ENCODE results near the gene RAPH1. TPM values are rescaled to one million over a fixed set of nuclear protein-coding genes. Genes with fewer than 3 reads are reported as not detected.

The RAPH1 gene
- total and polyA plus RNA-seq, 2 experiments from 2014 or later, result 5.0 to 36.2 TPM

GRCh38 chr2:203533676-203534591 is 1.2 kb downstream of the RAPH1 start:
- Mint-ChIP-seq H3K4me3 (peak overlapping the region; percentile 81), H3K27ac (no peak overlapping the region), H3K9me3 (peaks cover 9% of the 10 kb centered on the region), H3K4me1 (peaks cover 33% of the 10 kb centered on the region; the same call in 2 of the 3 replicates), H3K36me3 (ENCODE audit: low read depth) (peaks cover 5% of the 10 kb centered on the region; the same call in 1 of the 3 replicates), H3K27me3 (ENCODE audit: insufficient read depth, low read depth, poor library complexity) (peaks cover 12% of the 10 kb centered on the region)
- H3K79me2 ChIP-seq (replicated peaks; ENCODE audit: insufficient read depth), result peaks cover 50% of the 10 kb centered on the region
- peaks cover 32% of the 10 kb centered on the region for H3K4me1 ChIP-seq (ENCODE audit: insufficient read depth)
- peak overlapping the region; percentile 87 for H3K4me3 ChIP-seq
- peaks cover 25% of the 10 kb centered on the region for H4K20me1 ChIP-seq (replicated peaks; ENCODE audit: insufficient read depth)
- peaks cover 19% of the 10 kb centered on the region for H3K27me3 ChIP-seq (ENCODE audit: insufficient read depth)
- 0 out of 2 replicates have a peak, but pooled peaks cover 2% of the 10 kb centered on the region for H3K36me3 ChIP-seq (ENCODE audit: insufficient read depth)
- peaks cover 10% of the 10 kb centered on the region; the same call in 1 of the 2 replicates for H3F3A ChIP-seq (replicated peaks; ENCODE audit: low read depth)
- H3K9me2 ChIP-seq (ENCODE audit: insufficient read depth), result no peaks in the 10 kb centered on the region
- TF ChIP-seq POLR2AphosphoS5 (IDR thresholded peaks at IDR 0.05; ENCODE audit: low read depth) (no peak), NANOG (IDR thresholded peaks at IDR 0.05; ENCODE audit: borderline replicate concordance) (no peak)
- TF ChIP-seq, protein P1, sequence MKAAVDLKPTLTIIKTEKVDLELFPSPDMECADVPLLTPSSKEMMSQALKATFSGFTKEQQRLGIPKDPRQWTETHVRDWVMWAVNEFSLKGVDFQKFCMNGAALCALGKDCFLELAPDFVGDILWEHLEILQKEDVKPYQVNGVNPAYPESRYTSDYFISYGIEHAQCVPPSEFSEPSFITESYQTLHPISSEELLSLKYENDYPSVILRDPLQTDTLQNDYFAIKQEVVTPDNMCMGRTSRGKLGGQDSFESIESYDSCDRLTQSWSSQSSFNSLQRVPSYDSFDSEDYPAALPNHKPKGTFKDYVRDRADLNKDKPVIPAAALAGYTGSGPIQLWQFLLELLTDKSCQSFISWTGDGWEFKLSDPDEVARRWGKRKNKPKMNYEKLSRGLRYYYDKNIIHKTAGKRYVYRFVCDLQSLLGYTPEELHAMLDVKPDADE (IDR thresholded peaks at IDR 0.05), result no peak
- ATAC-seq, result no peak
- no peak overlapping the region for H2AFZ ChIP-seq
- DNase-seq (ENCODE audit: low spot score), result peak; percentile 33
- H3K27ac ChIP-seq (ENCODE audit: low read depth), result no peak overlapping the region
- H3K4me2 ChIP-seq, result peak overlapping the region; percentile 88

DNA sequence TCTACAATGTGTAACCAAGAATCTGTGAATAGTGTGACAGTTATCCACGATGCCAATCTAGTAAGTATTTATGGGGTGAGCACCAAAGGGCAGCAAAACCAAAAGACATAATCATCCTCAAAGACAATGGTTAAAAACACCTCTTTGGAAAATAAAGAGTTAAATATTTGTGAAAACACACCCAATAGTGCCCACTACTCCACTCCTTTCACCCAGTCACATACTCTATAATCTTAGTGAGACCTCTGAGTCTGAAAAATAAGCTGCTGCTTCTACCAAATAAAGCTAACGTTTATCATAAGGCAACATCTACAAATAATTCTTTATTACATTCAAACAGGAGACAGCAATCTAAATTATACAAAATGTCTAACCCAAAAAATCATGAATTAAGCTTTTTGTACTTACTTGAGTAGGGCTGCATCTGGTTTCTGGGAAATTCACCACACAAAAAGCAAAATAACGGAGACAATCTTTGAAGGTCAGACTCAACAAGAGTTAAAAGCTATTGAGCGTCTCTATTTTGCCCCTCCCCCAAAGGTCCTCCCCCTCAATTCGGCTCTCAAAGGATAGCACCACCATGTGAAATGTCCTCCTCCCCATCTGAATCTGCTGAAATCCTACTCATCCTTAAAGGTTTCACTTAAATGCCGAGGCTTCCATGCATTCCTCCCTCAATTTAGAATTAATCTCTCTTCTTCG is 2.0 kb downstream of the RAPH1 start:
- TF ChIP-seq JUNB (IDR thresholded peaks at IDR 0.05; ENCODE audit: unreplicated experiment), result no peak
- no peak for TF ChIP-seq EZH2phosphoT487 (IDR thresholded peaks at IDR 0.05; ENCODE audit: unreplicated experiment)
- TF ChIP-seq, protein P1 (IDR thresholded peaks at IDR 0.05), result no peak
- no peak for TF ChIP-seq CTCF (conservative IDR thresholded peaks at IDR 0.05; ENCODE audit: low read depth in 2 of 2)
- TF ChIP-seq POLR2AphosphoS5 (IDR thresholded peaks at IDR 0.05; ENCODE audit: low read depth), result no peak
- TF ChIP-seq, protein P2, sequence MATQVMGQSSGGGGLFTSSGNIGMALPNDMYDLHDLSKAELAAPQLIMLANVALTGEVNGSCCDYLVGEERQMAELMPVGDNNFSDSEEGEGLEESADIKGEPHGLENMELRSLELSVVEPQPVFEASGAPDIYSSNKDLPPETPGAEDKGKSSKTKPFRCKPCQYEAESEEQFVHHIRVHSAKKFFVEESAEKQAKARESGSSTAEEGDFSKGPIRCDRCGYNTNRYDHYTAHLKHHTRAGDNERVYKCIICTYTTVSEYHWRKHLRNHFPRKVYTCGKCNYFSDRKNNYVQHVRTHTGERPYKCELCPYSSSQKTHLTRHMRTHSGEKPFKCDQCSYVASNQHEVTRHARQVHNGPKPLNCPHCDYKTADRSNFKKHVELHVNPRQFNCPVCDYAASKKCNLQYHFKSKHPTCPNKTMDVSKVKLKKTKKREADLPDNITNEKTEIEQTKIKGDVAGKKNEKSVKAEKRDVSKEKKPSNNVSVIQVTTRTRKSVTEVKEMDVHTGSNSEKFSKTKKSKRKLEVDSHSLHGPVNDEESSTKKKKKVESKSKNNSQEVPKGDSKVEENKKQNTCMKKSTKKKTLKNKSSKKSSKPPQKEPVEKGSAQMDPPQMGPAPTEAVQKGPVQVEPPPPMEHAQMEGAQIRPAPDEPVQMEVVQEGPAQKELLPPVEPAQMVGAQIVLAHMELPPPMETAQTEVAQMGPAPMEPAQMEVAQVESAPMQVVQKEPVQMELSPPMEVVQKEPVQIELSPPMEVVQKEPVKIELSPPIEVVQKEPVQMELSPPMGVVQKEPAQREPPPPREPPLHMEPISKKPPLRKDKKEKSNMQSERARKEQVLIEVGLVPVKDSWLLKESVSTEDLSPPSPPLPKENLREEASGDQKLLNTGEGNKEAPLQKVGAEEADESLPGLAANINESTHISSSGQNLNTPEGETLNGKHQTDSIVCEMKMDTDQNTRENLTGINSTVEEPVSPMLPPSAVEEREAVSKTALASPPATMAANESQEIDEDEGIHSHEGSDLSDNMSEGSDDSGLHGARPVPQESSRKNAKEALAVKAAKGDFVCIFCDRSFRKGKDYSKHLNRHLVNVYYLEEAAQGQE (IDR thresholded peaks at IDR 0.05; ENCODE audit: unreplicated experiment), result no peak
- TF ChIP-seq STAT1 (IDR thresholded peaks at IDR 0.05; ENCODE audit: unreplicated experiment), result no peak
- Histone ChIP-seq H3K4me3 (peak overlapping the region; percentile 87), H3K27ac (ENCODE audit: low read depth) (no peak overlapping the region), H3K9me2 (ENCODE audit: insufficient read depth) (no peaks in the 10 kb centered on the region), H3K27me3 (ENCODE audit: insufficient read depth) (peaks cover 19% of the 10 kb centered on the region), H3K4me2 (peak overlapping the region; percentile 88), H3F3A (replicated peaks; ENCODE audit: low read depth) (peaks cover 10% of the 10 kb centered on the region; the same call in 1 of the 2 replicates), H2AFZ (no peak overlapping the region), H4K20me1 (replicated peaks; ENCODE audit: insufficient read depth) (peaks cover 25% of the 10 kb centered on the region), H3K4me1 (ENCODE audit: insufficient read depth) (peaks cover 32% of the 10 kb centered on the region), H3K79me2 (replicated peaks; ENCODE audit: insufficient read depth) (peaks cover 57% of the 10 kb centered on the region), H3K36me3 (ENCODE audit: insufficient read depth) (no peaks in the 10 kb centered on the region)
- DNase-seq (ENCODE audit: low spot score) (peak; percentile 79), ATAC-seq (peak; percentile 7; the same call in 2 of the 3 replicates)
- peaks cover 5% of the 10 kb centered on the region; the same call in 1 of the 3 replicates for H3K36me3 Mint-ChIP-seq (ENCODE audit: low read depth)
- peak overlapping the region; percentile 81 for H3K4me3 Mint-ChIP-seq
- no peak overlapping the region for H3K27ac Mint-ChIP-seq
- H3K27me3 Mint-ChIP-seq (ENCODE audit: insufficient read depth, low read depth, poor library complexity), result peaks cover 12% of the 10 kb centered on the region
- peaks cover 5% of the 10 kb centered on the region for H3K9me3 Mint-ChIP-seq
- peaks cover 33% of the 10 kb centered on the region; the same call in 2 of the 3 replicates for H3K4me1 Mint-ChIP-seq

Data from GM23338 (cell line).